ENCODE results near the gene IFNGR2. TPM values are rescaled to one million over a fixed set of nuclear protein-coding genes. Genes with fewer than 3 reads are reported as not detected.

The IFNGR2 gene
- total and polyA plus RNA-seq, 2 of the 4 experiments (the other 2 are of a cell fraction) = 66.0 to 73.8 TPM

DNA sequence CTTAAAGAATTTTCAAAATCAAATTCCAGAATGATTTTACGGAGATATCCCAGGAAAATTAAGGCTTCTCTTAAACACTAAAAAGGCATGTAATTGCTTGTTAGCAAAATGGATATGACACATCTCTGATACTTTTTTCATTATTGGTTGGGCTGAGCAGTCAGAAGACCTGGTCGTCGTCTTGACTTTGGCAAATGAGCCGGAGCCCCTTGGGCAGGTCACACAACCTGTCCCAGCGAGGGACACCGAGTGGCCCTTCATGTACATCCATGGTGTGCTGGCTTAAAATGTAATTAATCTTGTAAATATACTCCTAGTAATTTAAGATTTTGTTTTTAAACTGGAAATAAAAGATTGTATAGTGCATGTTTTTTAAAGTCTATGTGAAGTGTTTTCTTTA is 33.9 kb downstream of the IFNGR2 start:
- WGBS, 2 experiments (ENCODE audit: extremely low coverage in 2 of 2, insufficient read length in 1 of 2) = no CpG with 5 or more reads among the region's 6 CpGs
- in situ Hi-C loops (cut with MboI; ENCODE audit: low sequenced_read_pairs) = loop anchor here (25.0 kb wide), 1 partner anchor 600 kb away; no protein-coding TSS in a partner anchor
- peaks cover 10% of the 10 kb centered on the region for H4K20me1 ChIP-seq (ENCODE audit: insufficient read depth, low read length)
- peaks cover 12% of the 10 kb centered on the region for H3K4me1 ChIP-seq (ENCODE audit: control insufficient read depth, insufficient read depth, low read length)
- H3K27ac ChIP-seq (ENCODE audit: insufficient read depth, low read length) = no peak overlapping the region
- H3K36me3 ChIP-seq (ENCODE audit: control insufficient read depth, insufficient read depth, low read length) = peaks cover 38% of the 10 kb centered on the region
- no peak overlapping the region for H2BK20ac ChIP-seq (ENCODE audit: low read depth, low read length)
- H3K9ac ChIP-seq (ENCODE audit: low read depth, low read length) = no peak overlapping the region
- ChIA-PET POLR2A (ENCODE audit: unreplicated experiment) (interaction anchor here (0.6 kb wide), 2 partner anchors 8 to 240 kb away, joined by 3 to 4 read pairs; no protein-coding TSS in a partner anchor), CTCF (no interaction called here)
- no peak overlapping the region for H2AK9ac ChIP-seq (replicated peaks; ENCODE audit: low read depth, low read length, poor library complexity)
- no peak for TF ChIP-seq POLR2A (IDR thresholded peaks at IDR 0.05; ENCODE audit: low read depth, low read length)
- TF ChIP-seq RAD21 (IDR thresholded peaks at IDR 0.05; ENCODE audit: low read length) = no peak
- TF ChIP-seq MAFK (IDR thresholded peaks at IDR 0.05; ENCODE audit: low read depth, low read length) = no peak
- no peak for TF ChIP-seq CEBPB (IDR thresholded peaks at IDR 0.05; ENCODE audit: low read depth, low read length)
- TF ChIP-seq, protein P1, sequence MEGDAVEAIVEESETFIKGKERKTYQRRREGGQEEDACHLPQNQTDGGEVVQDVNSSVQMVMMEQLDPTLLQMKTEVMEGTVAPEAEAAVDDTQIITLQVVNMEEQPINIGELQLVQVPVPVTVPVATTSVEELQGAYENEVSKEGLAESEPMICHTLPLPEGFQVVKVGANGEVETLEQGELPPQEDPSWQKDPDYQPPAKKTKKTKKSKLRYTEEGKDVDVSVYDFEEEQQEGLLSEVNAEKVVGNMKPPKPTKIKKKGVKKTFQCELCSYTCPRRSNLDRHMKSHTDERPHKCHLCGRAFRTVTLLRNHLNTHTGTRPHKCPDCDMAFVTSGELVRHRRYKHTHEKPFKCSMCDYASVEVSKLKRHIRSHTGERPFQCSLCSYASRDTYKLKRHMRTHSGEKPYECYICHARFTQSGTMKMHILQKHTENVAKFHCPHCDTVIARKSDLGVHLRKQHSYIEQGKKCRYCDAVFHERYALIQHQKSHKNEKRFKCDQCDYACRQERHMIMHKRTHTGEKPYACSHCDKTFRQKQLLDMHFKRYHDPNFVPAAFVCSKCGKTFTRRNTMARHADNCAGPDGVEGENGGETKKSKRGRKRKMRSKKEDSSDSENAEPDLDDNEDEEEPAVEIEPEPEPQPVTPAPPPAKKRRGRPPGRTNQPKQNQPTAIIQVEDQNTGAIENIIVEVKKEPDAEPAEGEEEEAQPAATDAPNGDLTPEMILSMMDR (conservative IDR thresholded peaks at IDR 0.05; ENCODE audit: low read depth, low read length) = no peak
- TF ChIP-seq, protein P2, sequence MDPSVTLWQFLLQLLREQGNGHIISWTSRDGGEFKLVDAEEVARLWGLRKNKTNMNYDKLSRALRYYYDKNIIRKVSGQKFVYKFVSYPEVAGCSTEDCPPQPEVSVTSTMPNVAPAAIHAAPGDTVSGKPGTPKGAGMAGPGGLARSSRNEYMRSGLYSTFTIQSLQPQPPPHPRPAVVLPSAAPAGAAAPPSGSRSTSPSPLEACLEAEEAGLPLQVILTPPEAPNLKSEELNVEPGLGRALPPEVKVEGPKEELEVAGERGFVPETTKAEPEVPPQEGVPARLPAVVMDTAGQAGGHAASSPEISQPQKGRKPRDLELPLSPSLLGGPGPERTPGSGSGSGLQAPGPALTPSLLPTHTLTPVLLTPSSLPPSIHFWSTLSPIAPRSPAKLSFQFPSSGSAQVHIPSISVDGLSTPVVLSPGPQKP (IDR thresholded peaks at IDR 0.05; ENCODE audit: borderline replicate concordance, low read depth, low read length) = no peak
- TF ChIP-seq MAZ (IDR thresholded peaks at IDR 0.05; ENCODE audit: borderline replicate concordance, low read depth, low read length) = no peak
- no peak for TF ChIP-seq NFE2L2 (IDR thresholded peaks at IDR 0.05; ENCODE audit: low read depth, low read length)
- no peak for TF ChIP-seq BHLHE40 (IDR thresholded peaks at IDR 0.05; ENCODE audit: low read depth, low read length)
- TF ChIP-seq RFX5 (IDR thresholded peaks at IDR 0.05; ENCODE audit: low read depth, low read length) = no peak
- TF ChIP-seq SMC3 (IDR thresholded peaks at IDR 0.05; ENCODE audit: low read depth, low read length) = no peak
- TF ChIP-seq FOS (IDR thresholded peaks at IDR 0.05; ENCODE audit: low read depth, low read length) = no peak
- TF ChIP-seq, protein P3, sequence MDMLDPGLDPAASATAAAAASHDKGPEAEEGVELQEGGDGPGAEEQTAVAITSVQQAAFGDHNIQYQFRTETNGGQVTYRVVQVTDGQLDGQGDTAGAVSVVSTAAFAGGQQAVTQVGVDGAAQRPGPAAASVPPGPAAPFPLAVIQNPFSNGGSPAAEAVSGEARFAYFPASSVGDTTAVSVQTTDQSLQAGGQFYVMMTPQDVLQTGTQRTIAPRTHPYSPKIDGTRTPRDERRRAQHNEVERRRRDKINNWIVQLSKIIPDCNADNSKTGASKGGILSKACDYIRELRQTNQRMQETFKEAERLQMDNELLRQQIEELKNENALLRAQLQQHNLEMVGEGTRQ (IDR thresholded peaks at IDR 0.05; ENCODE audit: low read depth, low read length) = no peak
- TF ChIP-seq CHD1 (IDR thresholded peaks at IDR 0.05; ENCODE audit: low read depth, low read length) = no peak
- no peak for TF ChIP-seq MXI1 (IDR thresholded peaks at IDR 0.05; ENCODE audit: borderline replicate concordance, low read depth, low read length)
- TF ChIP-seq RCOR1 (IDR thresholded peaks at IDR 0.05; ENCODE audit: insufficient replicate concordance, low read length) = no peak
- H2BK5ac ChIP-seq (ENCODE audit: low read depth, low read length, poor library complexity, severe bottlenecking) = no peak overlapping the region
- H4K5ac ChIP-seq (ENCODE audit: low read depth, low read length) = no peak overlapping the region
- H3K4me2 ChIP-seq (ENCODE audit: low read depth, low read length) = no peak overlapping the region
- no peak overlapping the region for H4K91ac ChIP-seq (ENCODE audit: insufficient read depth, low read depth, low read length)
- ATAC-seq (ENCODE audit: low read depth) (no peak), DNase-seq (no peak)
- H2AK5ac ChIP-seq (ENCODE audit: low read depth, low read length) = no peak overlapping the region
- H3K27me3 ChIP-seq (ENCODE audit: control insufficient read depth, insufficient read depth, low read length) = no peaks in the 10 kb centered on the region
- H4K8ac ChIP-seq (ENCODE audit: low read depth in 2 of 2, low read length in 2 of 2) = no peak overlapping the region
- H3K56ac ChIP-seq (ENCODE audit: extremely low read depth, insufficient read depth, low read length) = no peak overlapping the region
- H3K9me3 ChIP-seq (ENCODE audit: control insufficient read depth, insufficient read depth, low read length) = no peaks in the 10 kb centered on the region
- H3K9me1 ChIP-seq (ENCODE audit: insufficient read depth, low read length) = peaks cover 1% of the 10 kb centered on the region; the same call in 1 of the 2 replicates
- no TSS peak for BruUV-seq (replicated peaks)
- H3K18ac ChIP-seq (ENCODE audit: low read depth, low read length) = no peak overlapping the region
- no peak overlapping the region for H3K4me3 ChIP-seq (ENCODE audit: insufficient read depth, low read depth, low read length)
- no peak overlapping the region for H2BK15ac ChIP-seq (ENCODE audit: low read depth, low read length)
- no peak overlapping the region for H3K23ac ChIP-seq (ENCODE audit: low read depth, low read length)
- intact Hi-C loops (cut with micrococcal nuclease) = no loop called here
- no peak overlapping the region for H2AFZ ChIP-seq (replicated peaks; ENCODE audit: low read length, poor library complexity)
- dilution Hi-C loops (cut with HindIII; ENCODE audit: low sequenced_read_pairs, unreplicated experiment) = no loop called here
- H3K4ac ChIP-seq (ENCODE audit: low read depth, low read length) = no peak overlapping the region
- H3K79me1 ChIP-seq (ENCODE audit: low read depth in 1 of 2, low read length in 2 of 2) = peaks cover 17 to 24% of the 10 kb centered on the region in 2 experiments
- H2BK120ac ChIP-seq (ENCODE audit: low read depth, low read length) = no peak overlapping the region
- no peak overlapping the region for H3K14ac ChIP-seq (replicated peaks; ENCODE audit: low read depth, low read length)
